ENCODE results near the gene TMEM186. TPM values are rescaled to one million over a fixed set of nuclear protein-coding genes. Genes with fewer than 3 reads are reported as not detected.

Gene TMEM186
- total and polyA plus RNA-seq, 12 donors: 7.9 to 15.4 (median 11.9) TPM

GRCh38 chr16:8774208-8774607, 23.2 kb downstream of the TMEM186 start:
- no peaks in the 10 kb centered on the region for H3K27me3 ChIP-seq
- WGBS, 4 donors: 90 to 93% (median 91%) methylated on average over 11 of the region's 11 CpGs
- no peaks in the 10 kb centered on the region for H3K9me3 ChIP-seq (replicated peaks in 1 of 3)
- H3K4me1 ChIP-seq (replicated peaks in 1 of 2): no peaks in the 10 kb centered on the region
- no peak for DNase-seq
- no peak for TF ChIP-seq CTCF (IDR thresholded peaks at IDR 0.05)
- TF ChIP-seq POLR2A (IDR thresholded peaks at IDR 0.05): no peak
- no peak overlapping the region for H3K27ac ChIP-seq
- H3K4me3 ChIP-seq: no peak overlapping the region
- peaks cover 0 to 4% of the 10 kb centered on the region in 2 donors for H3K36me3 ChIP-seq (replicated peaks in 1 of 2)
- intact Hi-C loops (cut with DNase I): no loop called here

GRCh38 chr16:8773537-8773936, 23.9 kb downstream of the TMEM186 start:
- no peak for TF ChIP-seq CTCF (IDR thresholded peaks at IDR 0.05)
- TF ChIP-seq POLR2A (IDR thresholded peaks at IDR 0.05): no peak
- Histone ChIP-seq H3K4me3 (no peak overlapping the region), H3K9me3 (replicated peaks in 1 of 3) (no peaks in the 10 kb centered on the region), H3K27me3 (no peaks in the 10 kb centered on the region), H3K36me3 (replicated peaks in 1 of 2) (peaks cover 0 to 4% of the 10 kb centered on the region in 2 donors), H3K4me1 (replicated peaks in 1 of 2) (no peaks in the 10 kb centered on the region), H3K27ac (no peak overlapping the region)
- no peak for DNase-seq
- WGBS, 4 donors: 70 to 86% (median 71%) methylated on average over 3 of the region's 3 CpGs
- intact Hi-C loops (cut with DNase I): no loop called here

GRCh38 chr16:8768692-8769091, 28.7 kb downstream of the TMEM186 start:
- Histone ChIP-seq H3K27me3 (no peaks in the 10 kb centered on the region), H3K36me3 (replicated peaks in 1 of 2) (no peaks in the 10 kb centered on the region), H3K4me1 (replicated peaks in 1 of 2) (no peaks in the 10 kb centered on the region), H3K4me3 (no peak overlapping the region), H3K9me3 (replicated peaks in 1 of 3) (no peaks in the 10 kb centered on the region), H3K27ac (no peak overlapping the region)
- 79 to 88% (median 83%) methylated on average over 12 of the region's 12 CpGs for WGBS, 4 donors
- TF ChIP-seq POLR2A (IDR thresholded peaks at IDR 0.05): no peak
- intact Hi-C loops (cut with DNase I): no loop called here
- DNase-seq: no peak

- Histone ChIP-seq H3K9me3 (replicated peaks in 1 of 3) (no peaks in the 10 kb centered on the region), H3K27ac (no peak overlapping the region), H3K4me3 (no peak overlapping the region), H3K36me3 (replicated peaks in 1 of 2) (no peaks in the 10 kb centered on the region), H3K27me3 (no peaks in the 10 kb centered on the region), H3K4me1 (replicated peaks in 1 of 2) (no peaks in the 10 kb centered on the region)
- intact Hi-C loops (cut with DNase I): no loop called here
- WGBS, 4 donors: 93 to 96% (median 95%) methylated on average over 12 of the region's 12 CpGs
- TF ChIP-seq POLR2A (IDR thresholded peaks at IDR 0.05) (no peak), CTCF (IDR thresholded peaks at IDR 0.05) (no peak)
- DNase-seq: no peak
Observed at GRCh38 chr16:8768283-8768682, 29.2 kb downstream of the TMEM186 start.

- H3K4me3 ChIP-seq: no peak overlapping the region
- no peaks in the 10 kb centered on the region for H3K27me3 ChIP-seq
- H3K36me3 ChIP-seq (replicated peaks in 1 of 2): no peaks in the 10 kb centered on the region
- WGBS, 4 donors: 95 to 100% (median 96%) methylated on average over 2 to 8 of the region's 8 CpGs
- no peak overlapping the region for H3K27ac ChIP-seq
- H3K9me3 ChIP-seq (replicated peaks in 1 of 3): no peaks in the 10 kb centered on the region
- intact Hi-C loops (cut with DNase I): no loop called here
- no peak for DNase-seq
- H3K4me1 ChIP-seq (replicated peaks in 1 of 2): no peaks in the 10 kb centered on the region
- TF ChIP-seq CTCF (IDR thresholded peaks at IDR 0.05): no peak
- no peak for TF ChIP-seq POLR2A (IDR thresholded peaks at IDR 0.05)
Observed at GRCh38 chr16:8767176-8767575, 30.3 kb downstream of the TMEM186 start.

All from adrenal gland (tissue), 12 donors.